Breast epithelium (tissue), 4 donors: Measurements from ENCODE around the gene OOSP3. TPM values are rescaled to one million over a fixed set of nuclear protein-coding genes. Genes with fewer than 3 reads are reported as not detected.
"Not testable (repeated sequence)": the region's sequence is repeated elsewhere in the genome, so short reads cannot be mapped to it uniquely, and the experiment has no call there.

Experiments
- DNase-seq, 2 donors: peaks; one replicate each; pipeline ENCODE4 v3.0.0-alpha.2; 2019; ENCODE audit warnings: low spot score in 2 of 2
- H3K27ac ChIP-seq, 2 donors: fragments of 200-600 bp; sonication (generic) in 1 of 2; one replicate each; pipeline ENCODE4 v1.5.1; 2016 to 2019; ENCODE audit warnings: mild to moderate bottlenecking in 1 of 2
- H3K27me3 ChIP-seq, 2 donors: fragments of 200-600 bp; sonication (generic) in 1 of 2; one replicate each; pipeline versions ENCODE4 v1.5.1 to v1.6.0; 2017 to 2019; ENCODE audit warnings: control low read depth in 1 of 2, mild to moderate bottlenecking in 1 of 2
- H3K36me3 ChIP-seq: fragments of 200-600 bp; one replicate; pipeline ENCODE4 v1.5.1; 2019
- H3K4me1 ChIP-seq, 2 donors: fragments of 200-600 bp; sonication (generic); one replicate each; pipeline ENCODE4 v1.5.1; 2016 to 2019; ENCODE audit warnings: control low read depth in 1 of 2
- H3K4me3 ChIP-seq, 3 donors: fragments of 200-600 bp; sonication (generic); 1 replicate in 2 of 3; 2 replicates in 1 of 3; pipeline ENCODE4 v1.5.1; 2016 to 2019; ENCODE audit warnings: mild to moderate bottlenecking in 3 of 3, moderate library complexity in 2 of 3
- H3K9me3 ChIP-seq, 2 donors: fragments of 200-600 bp; sonication (generic) in 1 of 2; one replicate each; pipeline ENCODE4 v1.5.1; 2016 to 2019; ENCODE audit warnings: control low read depth in 1 of 2
- CTCF ChIP-seq, 3 donors: fragments of 450-650 bp; IDR thresholded peaks; one replicate each; pipeline ENCODE4 v1.5.1; 2016 to 2017; ENCODE audit warnings: antibody characterized with exemption in 3 of 3, mild to moderate bottlenecking in 3 of 3, moderate library complexity in 3 of 3
- POLR2A ChIP-seq: fragments of 450-650 bp; IDR thresholded peaks from one replicate; pipeline ENCODE4 v1.6.1; 2016; ENCODE audit warnings: antibody characterized with exemption, mild to moderate bottlenecking, moderate library complexity
- POLR2AphosphoS5 ChIP-seq, 3 donors: sonication (generic); formaldehyde crosslinking; IDR thresholded peaks; one replicate each; pipeline ENCODE4 v1.6.1; 2017; ENCODE audit warnings: antibody characterized with exemption in 3 of 3
- intact Hi-C: fragments of 100-400 bp; cut with DNase I; formaldehyde crosslinking; loops from one replicate; pipeline ENCODE4 v1.15.1; 2023; ENCODE audit warnings: low total_unique reads
- total RNA-seq, 3 donors: library from RNA; depleted of rRNA; stranded (reverse); fragments of >200 nt; gene quantifications; one replicate each; pipeline ENCODE4 v1.1.0, GENCODE V29; 2016

The OOSP3 gene
- total RNA-seq, 3 donors from 2014 or later: not detected

- DNase-seq: no peak
- no peaks in the 10 kb centered on the region for H3K4me1 ChIP-seq
- H3K4me3 ChIP-seq: no peak overlapping the region
- TF ChIP-seq CTCF (IDR thresholded peaks at IDR 0.05) (no peak), POLR2AphosphoS5 (IDR thresholded peaks at IDR 0.05) (no peak), POLR2A (no peak)
- intact Hi-C loops: no loop called here
- no peak overlapping the region for H3K27ac ChIP-seq
- no peaks in the 10 kb centered on the region for H3K9me3 ChIP-seq
- H3K36me3 ChIP-seq: no peaks in the 10 kb centered on the region
- no peaks in the 10 kb centered on the region for H3K27me3 ChIP-seq
Observed at GRCh38 chr11:59877325-59877724, 1.3 kb upstream of the OOSP3 start.

DNA sequence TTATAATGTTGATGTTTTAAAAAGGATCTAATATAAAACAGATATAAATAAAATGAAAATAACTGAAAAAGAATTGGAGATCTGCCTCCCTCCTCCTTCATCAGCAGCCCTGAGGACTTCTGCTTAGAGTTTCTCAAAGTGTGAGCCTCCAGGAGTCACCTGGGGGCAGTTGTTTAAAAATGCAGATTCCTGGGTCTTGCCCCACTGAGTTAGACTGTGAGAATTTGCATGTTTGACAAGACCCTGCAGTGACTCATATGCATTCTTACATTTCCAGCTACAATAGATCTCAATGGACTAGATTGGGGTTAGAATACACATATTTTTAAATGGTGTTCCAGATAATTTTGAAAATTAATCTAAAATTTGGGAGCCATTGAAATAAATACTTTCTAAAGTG is 798 bp upstream of the OOSP3 start:
- TF ChIP-seq POLR2AphosphoS5 (IDR thresholded peaks at IDR 0.05): no peak
- TF ChIP-seq CTCF (IDR thresholded peaks at IDR 0.05): no peak
- TF ChIP-seq POLR2A: no peak
- Histone ChIP-seq H3K27me3 (no peaks in the 10 kb centered on the region), H3K4me1 (no peaks in the 10 kb centered on the region), H3K4me3 (no peak overlapping the region), H3K36me3 (no peaks in the 10 kb centered on the region), H3K9me3 (no peaks in the 10 kb centered on the region), H3K27ac (no peak overlapping the region)
- no peak for DNase-seq
- intact Hi-C loops: no loop called here

- H3K4me1 ChIP-seq: no peaks in the 10 kb centered on the region
- DNase-seq: no peak
- H3K36me3 ChIP-seq: no peaks in the 10 kb centered on the region
- no peaks in the 10 kb centered on the region for H3K9me3 ChIP-seq
- TF ChIP-seq POLR2A: no peak
- TF ChIP-seq POLR2AphosphoS5 (IDR thresholded peaks at IDR 0.05): no peak
- TF ChIP-seq CTCF (IDR thresholded peaks at IDR 0.05): no peak
- intact Hi-C loops: no loop called here
- no peak overlapping the region for H3K4me3 ChIP-seq
- no peaks in the 10 kb centered on the region for H3K27me3 ChIP-seq
- no peak overlapping the region for H3K27ac ChIP-seq
Observed at GRCh38 chr11:59879567-59879966, 985 bp downstream of the OOSP3 start.

DNA sequence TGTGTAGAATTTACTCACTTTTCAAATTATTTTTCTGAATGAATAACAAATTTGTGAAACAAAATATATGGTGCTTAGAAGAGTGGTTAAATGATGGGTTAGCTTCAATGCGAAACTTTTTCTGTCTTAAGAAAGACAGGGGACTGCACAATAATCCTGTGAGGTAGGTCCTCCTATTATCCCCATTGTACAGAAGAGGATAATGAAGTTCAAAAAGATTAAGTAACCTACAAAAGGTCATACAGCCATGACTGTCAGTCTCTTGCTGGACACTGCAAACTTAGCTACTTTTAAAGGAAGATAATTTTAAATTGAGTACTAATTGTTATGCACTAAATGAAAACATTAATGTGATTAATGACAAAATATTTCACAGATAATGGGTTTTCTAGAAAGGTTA is 5.0 kb downstream of the OOSP3 start:
- intact Hi-C loops: no loop called here
- Histone ChIP-seq H3K27ac (no peak overlapping the region), H3K36me3 (no peaks in the 10 kb centered on the region), H3K27me3 (no peaks in the 10 kb centered on the region), H3K4me3 (no peak overlapping the region), H3K4me1 (no peaks in the 10 kb centered on the region), H3K9me3 (peaks cover 3 to 11% of the 10 kb centered on the region in 2 donors)
- TF ChIP-seq POLR2AphosphoS5 (IDR thresholded peaks at IDR 0.05) (no peak), POLR2A (no peak), CTCF (IDR thresholded peaks at IDR 0.05) (no peak)
- no peak for DNase-seq

- intact Hi-C loops, H3K36me3 ChIP-seq, H3K27ac ChIP-seq, H3K4me3 ChIP-seq, DNase-seq, H3K27me3 ChIP-seq, H3K4me1 ChIP-seq: not testable (repeated sequence)
- H3K9me3 ChIP-seq: peaks cover 13 to 35% of the 10 kb centered on the region in 2 donors
Observed at GRCh38 chr11:59887156-59887555, 8.6 kb downstream of the OOSP3 start.

DNA sequence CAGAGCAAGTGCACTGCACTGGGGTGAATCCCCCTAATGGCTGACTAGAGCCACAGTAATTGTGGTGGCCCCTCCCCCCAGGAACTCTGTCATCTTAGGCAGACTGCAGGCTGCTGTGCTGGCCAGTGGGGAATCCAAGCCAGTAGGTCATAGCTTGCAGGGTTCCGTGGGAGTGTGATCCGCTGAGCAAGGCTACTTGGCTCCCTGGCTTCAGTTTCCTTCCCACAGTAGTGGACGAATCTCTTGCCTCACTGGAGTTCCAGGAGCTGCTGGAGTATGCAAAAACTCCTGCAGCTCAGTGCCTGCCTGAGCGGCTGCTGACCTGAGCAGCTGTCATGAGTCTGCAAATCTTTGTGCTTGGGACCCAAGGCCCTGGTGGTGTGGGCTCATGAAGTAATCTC is 13.2 kb downstream of the OOSP3 start:
- TF ChIP-seq POLR2AphosphoS5 (IDR thresholded peaks at IDR 0.05): no peak
- TF ChIP-seq POLR2A: no peak
- TF ChIP-seq CTCF (IDR thresholded peaks at IDR 0.05): no peak
- intact Hi-C loops: no loop called here
- Histone ChIP-seq H3K9me3 (peaks cover 13 to 35% of the 10 kb centered on the region in 2 donors), H3K27me3 (no peaks in the 10 kb centered on the region), H3K27ac (no peak overlapping the region), H3K36me3 (no peaks in the 10 kb centered on the region), H3K4me1 (no peaks in the 10 kb centered on the region), H3K4me3 (no peak overlapping the region)
- DNase-seq: no peak
